Osteocyte (in vitro differentiated cells): Measurements from ENCODE around the gene PITPNC1. TPM values are rescaled to one million over a fixed set of nuclear protein-coding genes. Genes with fewer than 3 reads are reported as not detected.
"Not testable (repeated sequence)": the region's sequence is repeated elsewhere in the genome, so short reads cannot be mapped to it uniquely, and the experiment has no call there.

Source experiments
- DNase-seq: peaks from one replicate; pipeline ENCODE4 v3.0.0; 2021; ENCODE audit warnings: mixed read lengths; ENCODE audit not compliant: unreplicated experiment; ENCODE audit errors: extremely low spot score
- H3K27ac Mint-ChIP-seq: one replicate; pipeline ENCODE4 v1.8.0; 2021; ENCODE audit warnings: mild to moderate bottlenecking, mixed read lengths; ENCODE audit not compliant: unreplicated experiment
- H3K27me3 Mint-ChIP-seq: one replicate; pipeline ENCODE4 v1.8.0; 2021; ENCODE audit warnings: mixed read lengths; ENCODE audit not compliant: unreplicated experiment
- H3K36me3 Mint-ChIP-seq: one replicate; pipeline ENCODE4 v1.8.0; 2021; ENCODE audit warnings: mixed read lengths; ENCODE audit not compliant: unreplicated experiment
- H3K4me1 Mint-ChIP-seq: one replicate; pipeline ENCODE4 v1.8.0; 2021; ENCODE audit warnings: mixed read lengths; ENCODE audit not compliant: unreplicated experiment
- H3K4me3 Mint-ChIP-seq: one replicate; pipeline ENCODE4 v1.8.0; 2021; ENCODE audit warnings: mild to moderate bottlenecking, moderate library complexity, mixed read lengths; ENCODE audit not compliant: unreplicated experiment
- H3K9me3 Mint-ChIP-seq: one replicate; pipeline ENCODE4 v1.8.0; 2021; ENCODE audit warnings: mixed read lengths; ENCODE audit not compliant: unreplicated experiment
- CTCF ChIP-seq: fragments of 200-600 bp; sonication (generic); IDR thresholded peaks from 2 replicates; pipeline ENCODE4 v1.5.0; 2021; ENCODE audit warnings: antibody characterized with exemption, mild to moderate bottlenecking, moderate library complexity
- total RNA-seq: library from RNA; stranded (reverse); gene quantifications from 2 replicates; pipeline ENCODE4 v1.2.1, GENCODE V29; 2021

PITPNC1 gene
- total RNA-seq, 1 donor from 2014 or later = 18.0 TPM

GRCh38 chr17:67647482-67647881, 270.4 kb downstream of the PITPNC1 start:
- TF ChIP-seq CTCF = no peak
- Mint-ChIP-seq H3K27me3 (no peaks in the 10 kb centered on the region), H3K27ac (no peak overlapping the region), H3K36me3 (peaks cover 3% of the 10 kb centered on the region), H3K9me3 (no peaks in the 10 kb centered on the region), H3K4me1 (peaks cover 5% of the 10 kb centered on the region), H3K4me3 (no peak overlapping the region)
- no peak for DNase-seq

DNA sequence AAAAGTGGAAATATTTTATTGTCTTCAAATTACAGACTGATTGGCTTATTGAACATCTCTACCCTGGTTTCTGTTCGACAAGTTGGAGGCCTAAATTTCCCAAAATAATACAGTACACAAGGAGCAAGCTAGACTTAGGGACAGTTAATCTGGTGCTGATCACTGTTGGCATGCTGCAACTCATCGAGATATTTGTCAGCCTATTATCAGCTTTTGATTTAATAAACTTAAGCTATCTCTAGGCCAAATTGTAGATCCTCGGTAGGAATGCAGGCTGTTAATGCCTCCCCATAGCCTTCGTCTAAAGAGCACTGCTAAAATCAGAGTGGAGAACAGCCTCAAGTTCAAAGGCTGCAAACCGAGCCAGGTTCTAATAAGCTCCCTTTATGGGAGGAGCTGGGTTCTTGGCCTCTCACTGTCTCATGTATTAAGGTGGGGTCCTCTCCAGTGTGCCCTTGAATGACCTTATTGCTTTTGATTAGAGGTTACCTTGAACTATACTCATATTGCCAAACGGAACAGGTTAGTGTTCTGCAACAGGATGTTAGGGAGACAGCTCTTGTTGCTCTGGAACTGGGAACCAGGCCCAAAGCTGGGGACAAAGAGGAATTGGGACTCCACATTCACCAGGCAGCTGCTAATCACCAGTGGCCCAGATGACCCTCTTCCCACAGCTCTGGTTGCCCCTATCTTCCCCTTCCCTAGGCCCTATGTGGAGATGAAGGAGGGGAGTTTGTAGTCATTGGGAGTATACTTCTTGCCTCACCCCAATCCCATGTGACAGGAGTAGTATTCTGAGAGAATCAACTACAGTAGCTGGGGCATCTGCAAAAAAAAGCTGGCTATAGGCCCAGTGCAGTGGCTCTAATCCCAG, 271.2 kb downstream of the PITPNC1 start:
- no peak for TF ChIP-seq CTCF
- Mint-ChIP-seq H3K4me3 (no peak overlapping the region), H3K36me3 (peaks cover 3% of the 10 kb centered on the region), H3K9me3 (no peaks in the 10 kb centered on the region), H3K27me3 (no peaks in the 10 kb centered on the region), H3K27ac (no peak overlapping the region), H3K4me1 (peaks cover 5% of the 10 kb centered on the region)
- DNase-seq = no peak

GRCh38 chr17:67648906-67649295, 271.8 kb downstream of the PITPNC1 start:
- H3K27ac Mint-ChIP-seq, H3K27me3 Mint-ChIP-seq, H3K4me3 Mint-ChIP-seq, H3K36me3 Mint-ChIP-seq, H3K9me3 Mint-ChIP-seq, H3K4me1 Mint-ChIP-seq, DNase-seq: not testable (repeated sequence)

- no peaks in the 10 kb centered on the region for H3K36me3 Mint-ChIP-seq
- H3K4me3 Mint-ChIP-seq = no peak overlapping the region
- DNase-seq = no peak
- no peak for TF ChIP-seq CTCF
- peaks cover 5% of the 10 kb centered on the region for H3K4me1 Mint-ChIP-seq
- no peak overlapping the region for H3K27ac Mint-ChIP-seq
- H3K9me3 Mint-ChIP-seq = no peaks in the 10 kb centered on the region
- H3K27me3 Mint-ChIP-seq = no peaks in the 10 kb centered on the region
These were observed 272.8 kb downstream of the PITPNC1 start for GRCh38 chr17:67649891-67650290.

DNA sequence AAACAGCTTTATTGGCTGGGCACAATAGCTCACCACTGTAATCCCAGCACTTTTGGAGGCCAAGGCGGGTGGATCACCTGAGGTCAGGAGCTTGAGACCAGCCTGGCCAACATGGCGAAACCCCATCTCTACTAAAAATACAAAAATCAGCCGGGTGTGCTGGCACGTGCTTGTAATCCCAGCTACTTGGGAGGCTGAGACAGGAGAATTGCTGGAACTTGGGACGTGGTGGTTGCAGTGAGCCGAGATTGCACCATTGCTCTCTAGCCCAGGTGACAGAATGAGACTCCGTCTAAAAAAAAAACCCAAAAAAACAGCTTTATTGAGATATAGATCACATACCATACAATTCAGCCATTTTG, 274.1 kb downstream of the PITPNC1 start:
- H3K36me3 Mint-ChIP-seq, DNase-seq, H3K27me3 Mint-ChIP-seq, H3K4me3 Mint-ChIP-seq, H3K9me3 Mint-ChIP-seq, H3K4me1 Mint-ChIP-seq, H3K27ac Mint-ChIP-seq: not testable (repeated sequence)

DNA sequence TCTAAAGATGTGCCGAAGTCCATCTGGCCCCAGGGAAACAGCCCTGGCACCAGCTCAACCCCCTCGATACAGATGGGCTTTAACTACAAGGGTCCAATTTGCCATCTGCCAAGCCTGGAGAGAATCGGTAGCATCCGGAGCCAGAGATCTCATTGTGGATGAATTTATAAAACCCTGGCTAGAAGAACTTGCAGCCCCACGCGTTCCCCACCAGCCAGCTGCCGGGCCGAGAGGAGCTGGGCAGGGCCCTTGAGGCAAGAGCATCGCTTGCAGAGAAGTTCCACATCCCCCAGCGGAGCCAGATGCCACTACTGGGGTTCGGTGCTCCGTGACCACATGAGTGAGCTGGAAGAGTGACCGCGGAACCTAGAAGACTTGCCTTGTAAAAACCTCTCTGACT, 275.4 kb downstream of the PITPNC1 start:
- no peak overlapping the region for H3K27ac Mint-ChIP-seq
- peaks cover 5% of the 10 kb centered on the region for H3K4me1 Mint-ChIP-seq
- TF ChIP-seq CTCF = no peak
- no peak overlapping the region for H3K4me3 Mint-ChIP-seq
- no peaks in the 10 kb centered on the region for H3K9me3 Mint-ChIP-seq
- no peaks in the 10 kb centered on the region for H3K27me3 Mint-ChIP-seq
- DNase-seq = no peak
- no peaks in the 10 kb centered on the region for H3K36me3 Mint-ChIP-seq
